ENCODE measurements around the gene NLRC3. TPM values are rescaled to one million over a fixed set of nuclear protein-coding genes. Genes with fewer than 3 reads are reported as not detected.

NLRC3 gene
- total and polyA plus RNA-seq, 7 donors: 0.25 to 1.4 (median 0.76) TPM

- Histone ChIP-seq H3K4me3 (no peak overlapping the region), H3K9me3 (no peaks in the 10 kb centered on the region), H3K36me3 (ENCODE audit: insufficient read depth in 1 of 2, low read depth in 1 of 2) (peaks cover 6 to 53% of the 10 kb centered on the region in 2 donors), H3K27ac (no peak overlapping the region), H3K27me3 (ENCODE audit: insufficient read depth in 3 of 3, low read length in 2 of 3) (no peaks in the 10 kb centered on the region), H3K4me1 (no peaks in the 10 kb centered on the region)
- TF ChIP-seq, protein P1, sequence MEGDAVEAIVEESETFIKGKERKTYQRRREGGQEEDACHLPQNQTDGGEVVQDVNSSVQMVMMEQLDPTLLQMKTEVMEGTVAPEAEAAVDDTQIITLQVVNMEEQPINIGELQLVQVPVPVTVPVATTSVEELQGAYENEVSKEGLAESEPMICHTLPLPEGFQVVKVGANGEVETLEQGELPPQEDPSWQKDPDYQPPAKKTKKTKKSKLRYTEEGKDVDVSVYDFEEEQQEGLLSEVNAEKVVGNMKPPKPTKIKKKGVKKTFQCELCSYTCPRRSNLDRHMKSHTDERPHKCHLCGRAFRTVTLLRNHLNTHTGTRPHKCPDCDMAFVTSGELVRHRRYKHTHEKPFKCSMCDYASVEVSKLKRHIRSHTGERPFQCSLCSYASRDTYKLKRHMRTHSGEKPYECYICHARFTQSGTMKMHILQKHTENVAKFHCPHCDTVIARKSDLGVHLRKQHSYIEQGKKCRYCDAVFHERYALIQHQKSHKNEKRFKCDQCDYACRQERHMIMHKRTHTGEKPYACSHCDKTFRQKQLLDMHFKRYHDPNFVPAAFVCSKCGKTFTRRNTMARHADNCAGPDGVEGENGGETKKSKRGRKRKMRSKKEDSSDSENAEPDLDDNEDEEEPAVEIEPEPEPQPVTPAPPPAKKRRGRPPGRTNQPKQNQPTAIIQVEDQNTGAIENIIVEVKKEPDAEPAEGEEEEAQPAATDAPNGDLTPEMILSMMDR (IDR thresholded peaks at IDR 0.05): no peak
- intact Hi-C loops (cut with DNase I): no loop called here
- WGBS, 3 donors: 92 to 94% (median 93%) methylated on average over 6 of the region's 6 CpGs
- DNase-seq (no peak), ATAC-seq (no peak)
Measured at GRCh38 chr16:3591991-3592390, 14.8 kb upstream of the NLRC3 start.

- H3K27ac ChIP-seq: no peak overlapping the region
- DNase-seq: no peak
- intact Hi-C loops (cut with DNase I): no loop called here
- H3K4me3 ChIP-seq: no peak overlapping the region
- no peaks in the 10 kb centered on the region for H3K4me1 ChIP-seq
- no peaks in the 10 kb centered on the region for H3K27me3 ChIP-seq (ENCODE audit: insufficient read depth in 3 of 3, low read length in 2 of 3)
- TF ChIP-seq, protein P1 (IDR thresholded peaks at IDR 0.05): no peak
- H3K9me3 ChIP-seq: no peaks in the 10 kb centered on the region
- peaks cover 6 to 57% of the 10 kb centered on the region in 2 donors for H3K36me3 ChIP-seq (ENCODE audit: insufficient read depth in 1 of 2, low read depth in 1 of 2)
- ATAC-seq: no peak
- 88 to 92% (median 91%) methylated on average over 5 of the region's 5 CpGs for WGBS, 3 donors
Measured at GRCh38 chr16:3591436-3591803, 14.2 kb upstream of the NLRC3 start.

DNA sequence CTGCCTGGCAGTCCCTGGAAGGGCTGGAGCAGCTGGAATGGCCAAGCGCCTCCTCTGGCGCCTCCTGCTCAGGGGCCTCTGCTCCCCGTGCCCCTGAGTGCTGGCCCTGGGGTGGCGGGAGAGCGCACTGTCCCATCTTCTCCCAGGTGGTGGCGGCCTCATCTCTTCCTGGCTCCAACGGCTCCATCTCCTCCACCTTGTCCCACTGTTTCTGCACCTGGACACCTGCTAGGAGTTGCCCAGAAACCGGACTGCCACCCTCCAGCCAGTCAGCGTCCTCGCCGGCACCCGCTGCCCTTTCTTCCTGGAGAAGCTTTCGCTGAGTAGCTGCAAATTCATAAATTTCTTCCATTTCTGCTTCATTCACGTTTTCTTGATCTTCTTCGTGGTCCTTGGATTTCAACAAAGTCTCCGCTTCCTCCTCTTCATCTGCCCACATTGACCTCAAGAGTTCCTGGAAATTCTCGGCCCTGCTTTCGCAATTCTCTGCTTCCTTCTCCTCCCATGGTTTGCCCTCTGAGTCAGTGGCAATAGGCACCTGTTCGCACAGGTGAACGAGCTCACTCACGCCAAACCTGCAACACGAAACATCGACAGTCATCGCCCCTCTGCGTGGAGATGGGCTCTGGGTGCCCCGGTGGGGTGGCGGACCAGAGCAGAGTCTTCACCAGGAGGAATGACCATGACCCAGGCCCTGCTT lies 13.7 kb upstream of the NLRC3 start:
- WGBS, 3 donors: 91 to 95% (median 92%) methylated on average over 27 of the region's 27 CpGs
- DNase-seq (no peak), ATAC-seq (no peak)
- no peaks in the 10 kb centered on the region for H3K9me3 ChIP-seq
- TF ChIP-seq, protein P1 (IDR thresholded peaks at IDR 0.05): no peak
- no peak overlapping the region for H3K27ac ChIP-seq
- no peak overlapping the region for H3K4me3 ChIP-seq
- H3K27me3 ChIP-seq (ENCODE audit: insufficient read depth in 3 of 3, low read length in 2 of 3): no peaks in the 10 kb centered on the region
- no peaks in the 10 kb centered on the region for H3K4me1 ChIP-seq
- peaks cover 3 to 56% of the 10 kb centered on the region in 2 donors for H3K36me3 ChIP-seq (ENCODE audit: insufficient read depth in 1 of 2, low read depth in 1 of 2)
- intact Hi-C loops (cut with DNase I): no loop called here

DNA sequence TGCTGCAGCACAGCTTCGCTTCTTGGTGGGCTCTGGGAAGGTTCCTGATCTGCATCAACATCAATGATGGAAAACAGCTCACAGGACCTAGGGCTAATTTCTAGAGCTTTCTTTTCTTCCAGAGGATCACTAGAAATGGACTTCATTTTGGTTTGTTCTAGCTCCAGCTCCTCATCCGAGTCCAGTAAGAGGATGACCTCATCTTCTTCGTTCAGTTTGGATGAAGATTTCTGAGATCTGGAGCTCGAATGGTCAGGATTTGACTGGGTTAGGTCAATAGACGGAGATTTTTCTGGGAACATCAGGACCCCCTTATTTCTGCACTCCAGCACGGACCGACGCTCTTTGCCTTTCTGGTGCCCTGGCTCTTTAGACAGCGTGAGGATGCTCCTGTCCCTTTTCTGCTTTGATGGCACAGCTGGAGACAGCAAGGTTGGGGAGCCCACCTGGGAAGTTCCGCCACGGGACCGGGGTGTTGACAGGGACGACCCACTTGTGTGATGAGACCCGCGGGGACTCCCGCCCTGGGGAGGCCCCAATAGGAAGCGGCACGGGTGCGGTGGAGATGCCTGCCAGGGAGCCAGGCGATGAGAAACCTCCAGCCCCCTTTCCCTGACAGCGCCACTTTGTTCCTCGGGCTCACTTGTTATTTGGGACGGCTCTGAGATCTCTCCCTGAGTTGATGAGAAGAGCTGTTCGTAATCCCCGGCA lies 12.9 kb upstream of the NLRC3 start:
- no peaks in the 10 kb centered on the region for H3K4me1 ChIP-seq
- intact Hi-C loops (cut with DNase I): no loop called here
- DNase-seq: no peak
- H3K27me3 ChIP-seq (ENCODE audit: insufficient read depth in 3 of 3, low read length in 2 of 3): no peaks in the 10 kb centered on the region
- H3K4me3 ChIP-seq: no peak overlapping the region
- no peaks in the 10 kb centered on the region for H3K9me3 ChIP-seq
- WGBS, 3 donors: 91 to 97% (median 91%) methylated on average over 25 of the region's 25 CpGs
- TF ChIP-seq, protein P1 (IDR thresholded peaks at IDR 0.05): no peak
- ATAC-seq: no peak
- H3K36me3 ChIP-seq (ENCODE audit: insufficient read depth in 1 of 2, low read depth in 1 of 2): peaks cover 3 to 50% of the 10 kb centered on the region in 2 donors
- H3K27ac ChIP-seq: no peak overlapping the region

Measured in psoas muscle (tissue), 8 donors.